Forelimb muscle (tissue), 1 donor: ENCODE data around the gene NHEJ1. TPM values are rescaled to one million over a fixed set of nuclear protein-coding genes. Genes with fewer than 3 reads are reported as not detected.

Experiments
- DNase-seq: peaks from one replicate; pipeline ENCODE4 v3.0.0-alpha.2; 2013; ENCODE audit warnings: low read depth
- polyA plus RNA-seq: library from polyadenylated mRNA; unstranded; fragments of 120-200 nt; gene quantifications from one replicate; pipeline ENCODE4 v1.2.1, GENCODE V29; 2013; ENCODE audit not compliant: insufficient read length

Gene NHEJ1
- polyA plus RNA-seq, 1 donor: 11.6 TPM

DNA sequence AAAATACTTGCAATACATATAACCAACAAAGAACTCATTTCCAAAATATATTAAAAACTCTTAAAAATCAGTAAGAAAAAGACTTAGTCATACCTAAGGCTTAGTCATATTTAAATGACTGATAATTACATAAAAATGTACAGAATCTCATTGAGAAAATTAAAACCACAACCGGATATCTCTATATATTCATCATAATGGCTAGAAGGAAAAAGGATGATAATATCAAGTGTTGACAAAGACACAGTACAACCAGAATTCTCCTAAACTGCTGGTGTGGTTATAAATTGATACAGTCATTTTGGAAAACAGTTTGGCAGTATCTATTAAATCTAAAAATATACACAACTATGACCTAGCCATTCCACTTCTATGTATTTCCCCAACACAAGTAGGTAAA lies 72.8 kb downstream of the NHEJ1 start:
- DNase-seq: no peak

DNA sequence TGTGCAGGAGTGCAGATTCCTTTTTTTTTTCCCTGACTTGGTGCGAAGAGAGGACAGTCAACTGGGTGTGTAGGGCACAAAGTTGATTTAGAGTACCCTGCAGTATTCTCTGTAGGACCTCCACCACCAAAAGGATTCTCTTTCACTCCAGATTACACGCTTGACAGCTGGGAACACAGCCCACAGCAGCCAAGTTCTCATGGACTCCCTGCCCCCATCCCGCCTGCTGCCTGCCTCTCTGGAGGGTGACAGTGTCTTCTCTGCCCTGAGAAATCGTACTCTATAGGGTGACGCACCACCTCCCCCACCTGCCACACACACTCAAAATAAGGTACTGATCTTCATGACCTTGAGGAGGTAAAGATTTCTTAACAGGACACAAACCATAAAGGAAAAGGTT lies 73.3 kb downstream of the NHEJ1 start:
- DNase-seq: no peak

DNA sequence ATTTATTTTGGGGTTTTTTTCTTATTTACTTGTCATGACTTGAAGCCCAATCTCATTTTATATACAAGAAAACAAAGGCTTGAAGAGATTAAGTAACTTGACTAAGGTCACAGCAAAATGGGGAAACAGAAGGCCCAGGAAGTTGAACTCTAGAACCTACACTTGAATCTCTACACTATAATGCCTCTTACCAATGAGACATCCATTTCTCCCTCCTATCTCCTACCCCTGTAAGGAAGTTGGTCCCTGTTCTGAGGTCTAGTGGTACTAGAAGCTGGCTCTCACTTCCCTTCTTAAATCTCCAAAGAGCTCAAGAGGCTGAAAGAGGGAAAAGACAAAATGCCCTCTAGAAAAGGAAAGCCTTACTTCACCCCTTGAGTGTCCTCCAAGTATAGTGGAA lies 74.4 kb downstream of the NHEJ1 start:
- no peak for DNase-seq

DNA sequence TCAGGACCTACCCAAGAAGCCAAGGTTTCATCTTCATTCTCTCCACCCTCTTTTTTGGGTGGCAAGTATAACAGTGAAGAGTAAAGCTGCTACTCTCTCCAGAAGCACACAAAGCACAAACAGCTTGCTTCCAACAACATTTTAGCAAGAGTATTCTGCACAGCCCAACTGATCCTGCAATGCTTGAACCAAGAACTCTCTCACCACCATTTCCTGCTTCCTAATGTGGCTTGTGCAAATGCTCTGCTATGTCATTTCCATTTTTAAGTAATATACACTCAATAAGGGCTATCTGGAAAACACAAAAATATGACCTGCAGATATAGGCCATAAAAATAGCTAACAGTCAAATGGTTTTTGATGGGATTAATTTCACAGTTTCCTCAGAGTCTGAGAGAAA lies 75.8 kb downstream of the NHEJ1 start:
- no peak for DNase-seq

DNA sequence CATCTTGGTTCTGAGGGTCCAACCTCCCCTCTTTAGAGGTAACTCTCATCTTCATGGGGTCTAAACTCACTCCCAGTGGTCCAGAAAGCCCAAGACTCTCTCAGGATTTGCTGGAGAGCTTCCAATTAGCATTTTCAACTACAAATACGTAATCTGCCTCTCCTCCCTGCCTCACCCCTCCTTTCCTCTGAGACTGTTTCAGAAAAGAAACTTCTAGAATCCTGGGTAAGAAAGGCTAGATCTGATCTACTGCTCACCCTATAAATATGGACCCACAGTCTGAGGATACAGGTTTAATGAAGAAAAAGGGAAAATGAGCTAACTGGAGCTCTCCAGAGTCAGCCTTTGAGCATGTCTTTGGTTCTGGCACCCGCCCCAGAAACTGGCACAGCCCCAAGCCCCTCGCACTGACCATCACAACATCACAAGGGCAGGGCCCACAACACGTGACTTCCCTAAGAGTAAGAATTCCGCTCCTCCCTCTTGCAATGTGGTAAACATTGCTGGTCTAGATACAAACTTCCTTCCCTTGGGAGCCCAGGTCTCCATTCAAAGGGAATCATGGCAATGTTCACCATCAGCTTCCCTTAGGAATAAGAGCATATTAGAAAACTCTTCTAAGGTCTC lies 78.2 kb downstream of the NHEJ1 start:
- DNase-seq: no peak

DNA sequence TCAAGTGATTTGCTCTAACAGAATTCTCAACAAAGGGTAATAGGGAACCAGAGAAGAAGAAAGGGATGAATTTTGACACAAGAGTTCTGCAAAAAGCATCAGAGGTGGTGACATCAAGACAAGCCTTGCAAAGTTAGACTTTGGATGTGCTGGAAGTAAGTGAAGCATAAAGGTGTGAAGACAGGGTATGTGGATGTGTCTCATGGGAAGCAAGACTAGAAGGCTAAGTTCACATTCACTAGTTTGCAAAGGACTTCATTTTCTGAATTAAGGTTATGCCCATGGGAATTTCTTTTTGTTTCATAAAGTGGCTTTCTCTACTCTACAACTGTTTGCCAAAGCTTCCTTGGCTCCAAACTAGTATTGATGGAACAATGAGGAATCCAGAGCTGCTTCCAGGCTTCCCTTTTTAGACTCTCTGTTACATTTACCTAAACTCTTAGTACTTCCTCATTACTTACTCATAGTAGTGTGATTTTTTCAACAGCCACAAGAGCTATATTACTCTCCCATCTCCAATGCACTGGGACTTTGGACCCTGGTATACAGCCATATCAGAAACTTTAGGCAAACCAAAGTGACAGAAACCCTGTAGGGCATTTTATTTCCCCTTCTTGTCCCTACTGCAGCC lies 78.8 kb downstream of the NHEJ1 start:
- DNase-seq: no peak

DNA sequence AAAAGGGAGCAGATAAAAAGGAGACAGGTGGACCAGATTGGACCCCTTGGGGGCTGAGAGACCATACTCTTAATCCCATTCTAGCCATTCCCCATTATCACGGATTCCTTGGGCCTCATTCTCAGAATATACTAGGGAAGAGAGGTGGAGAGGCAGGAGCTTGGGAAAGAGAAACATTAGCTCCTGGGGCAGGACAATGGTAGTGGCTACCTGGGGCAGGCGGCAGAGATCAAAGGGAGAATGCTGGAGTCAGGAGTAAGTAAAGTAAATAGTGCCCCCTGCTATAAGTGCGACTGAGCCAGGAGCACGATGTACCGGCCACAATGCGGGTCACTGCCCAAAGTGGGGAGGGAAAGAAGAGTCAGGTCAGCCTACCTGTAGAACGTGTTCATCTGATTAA lies 79.5 kb downstream of the NHEJ1 start:
- no peak for DNase-seq

DNA sequence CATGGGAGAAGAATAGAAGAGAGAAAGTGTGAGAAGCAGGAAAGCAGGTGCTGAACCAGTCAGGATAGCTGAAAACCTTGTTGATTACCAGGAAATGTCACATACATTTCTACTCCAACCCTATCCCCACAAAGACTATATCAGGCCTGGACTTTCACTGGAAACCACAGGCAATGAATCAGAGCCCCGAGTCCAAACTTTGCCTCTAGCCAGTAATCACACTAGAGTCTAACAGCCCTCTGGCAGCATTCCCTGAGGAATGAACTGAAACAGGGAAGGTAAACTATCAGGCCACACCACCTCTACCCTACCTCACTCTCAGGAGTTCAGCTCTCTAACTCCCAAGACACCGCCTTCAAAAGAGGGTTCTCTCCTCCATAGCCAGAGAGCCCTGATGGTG lies 81.2 kb downstream of the NHEJ1 start:
- no peak for DNase-seq

DNA sequence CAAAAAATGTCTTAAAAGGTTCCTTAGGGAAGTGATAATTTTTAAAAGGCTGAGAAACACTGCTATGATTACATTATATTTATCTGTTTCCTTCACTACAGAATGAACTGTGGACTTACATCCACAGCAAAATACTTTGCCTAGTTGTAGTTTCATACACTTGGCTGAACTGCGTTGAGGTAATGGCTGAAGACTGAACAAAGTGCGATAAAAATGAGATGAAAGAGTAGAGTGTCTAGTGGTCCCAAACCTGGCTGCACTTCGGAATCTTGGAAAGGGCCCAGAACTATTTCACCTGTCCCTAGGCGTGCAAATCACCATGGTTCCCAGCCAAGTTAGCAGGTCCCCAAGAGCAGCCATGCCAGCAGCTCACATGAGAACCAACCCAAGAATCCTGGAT lies 81.7 kb downstream of the NHEJ1 start:
- no peak for DNase-seq

DNA sequence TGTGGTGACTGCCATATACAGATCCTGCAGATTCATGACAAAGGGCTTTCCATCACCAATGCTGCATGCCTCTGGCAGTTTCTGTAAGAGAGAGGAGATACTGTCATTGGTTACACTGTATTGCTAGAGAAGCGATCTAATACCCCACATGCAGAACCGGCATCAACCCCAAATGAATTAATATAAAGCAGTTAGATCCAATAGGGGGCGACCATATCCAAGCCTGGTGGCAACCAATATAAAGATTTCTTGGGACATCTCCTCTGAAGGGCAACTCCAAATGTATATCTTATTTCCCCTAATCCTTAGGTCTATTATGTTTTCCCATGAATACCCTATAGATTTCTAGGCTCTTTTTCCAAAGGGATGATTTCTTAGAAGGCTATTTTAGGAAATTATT lies 82.5 kb downstream of the NHEJ1 start:
- DNase-seq: no peak

DNA sequence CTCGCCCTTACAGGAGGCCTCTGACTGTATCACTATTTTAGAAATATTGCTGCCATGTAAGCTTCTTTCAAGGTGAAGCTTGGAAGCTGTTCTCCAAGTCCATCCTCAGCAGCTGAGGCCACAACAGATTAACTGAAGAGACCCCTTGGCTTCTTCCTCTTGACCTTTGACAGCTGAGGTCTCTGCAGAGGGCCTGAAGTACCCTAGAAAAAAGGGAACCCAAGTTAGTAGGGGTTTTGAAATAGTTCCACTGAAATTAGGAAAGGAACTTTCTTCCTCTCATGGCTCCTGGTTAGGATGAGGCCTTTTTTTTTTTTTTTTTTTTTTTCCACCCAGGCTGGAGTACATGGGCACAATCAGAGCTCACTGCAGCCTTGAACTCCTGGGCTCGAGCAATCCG lies 84.4 kb downstream of the NHEJ1 start:
- DNase-seq: no peak

DNA sequence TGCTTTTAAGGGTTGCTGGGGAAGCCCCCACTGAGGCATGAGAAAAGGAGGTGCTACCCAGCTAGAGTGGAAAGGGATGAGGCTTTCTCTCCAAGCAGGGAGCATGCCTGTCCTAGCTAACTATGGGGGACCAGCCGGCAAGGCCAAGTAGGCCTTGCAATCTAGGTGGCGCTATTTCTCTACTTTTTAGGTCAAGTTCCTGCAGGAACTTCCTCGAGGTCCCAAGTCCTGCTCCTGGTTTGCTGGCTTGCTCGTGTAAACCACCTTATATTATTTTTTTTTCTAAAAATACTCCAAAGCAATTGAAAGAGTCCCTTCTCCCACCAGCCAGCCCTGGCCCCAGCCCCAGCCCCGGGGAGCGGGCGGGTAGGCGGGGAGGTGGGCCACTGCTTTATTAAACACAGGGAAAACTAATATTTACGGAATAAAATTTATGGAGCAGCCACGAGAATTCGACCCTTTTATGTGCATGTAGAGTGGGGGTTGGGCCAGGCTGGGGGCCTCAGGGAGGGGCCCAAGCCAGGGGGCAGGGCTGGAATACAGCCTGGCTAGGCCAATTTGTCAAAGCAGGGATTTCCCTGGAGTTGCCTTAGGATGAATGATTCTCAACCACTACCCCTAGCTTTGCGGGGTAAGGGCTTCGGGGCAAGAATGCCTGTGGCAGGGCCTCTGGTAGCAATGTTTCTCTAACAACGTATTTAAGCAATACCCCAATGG lies 87.0 kb downstream of the NHEJ1 start:
- no peak for DNase-seq

DNA sequence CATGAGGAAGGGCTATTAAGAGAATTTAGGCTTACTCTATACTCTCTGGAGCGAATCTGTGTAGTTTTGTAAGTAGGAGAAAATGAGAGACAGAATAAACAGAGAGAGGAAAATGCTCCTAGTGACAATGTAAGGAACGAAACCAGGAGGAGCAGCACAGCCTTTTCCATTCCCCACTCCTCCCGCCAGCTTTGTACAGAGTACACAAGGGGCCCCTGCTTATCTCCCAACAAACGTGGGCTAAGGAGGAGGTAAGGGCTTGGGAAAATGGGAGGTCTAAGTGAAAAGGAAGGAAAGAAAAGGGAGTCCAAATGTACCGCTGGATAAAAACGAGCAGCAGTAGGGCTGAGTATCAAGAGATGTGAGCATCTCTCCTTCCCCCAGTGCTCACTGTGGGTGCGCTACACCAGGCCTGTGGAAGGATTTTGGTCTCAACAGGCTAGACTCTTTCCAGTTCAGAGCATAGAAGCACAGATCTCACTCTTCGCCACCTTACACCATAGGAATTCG lies 87.8 kb downstream of the NHEJ1 start:
- DNase-seq: no peak

DNA sequence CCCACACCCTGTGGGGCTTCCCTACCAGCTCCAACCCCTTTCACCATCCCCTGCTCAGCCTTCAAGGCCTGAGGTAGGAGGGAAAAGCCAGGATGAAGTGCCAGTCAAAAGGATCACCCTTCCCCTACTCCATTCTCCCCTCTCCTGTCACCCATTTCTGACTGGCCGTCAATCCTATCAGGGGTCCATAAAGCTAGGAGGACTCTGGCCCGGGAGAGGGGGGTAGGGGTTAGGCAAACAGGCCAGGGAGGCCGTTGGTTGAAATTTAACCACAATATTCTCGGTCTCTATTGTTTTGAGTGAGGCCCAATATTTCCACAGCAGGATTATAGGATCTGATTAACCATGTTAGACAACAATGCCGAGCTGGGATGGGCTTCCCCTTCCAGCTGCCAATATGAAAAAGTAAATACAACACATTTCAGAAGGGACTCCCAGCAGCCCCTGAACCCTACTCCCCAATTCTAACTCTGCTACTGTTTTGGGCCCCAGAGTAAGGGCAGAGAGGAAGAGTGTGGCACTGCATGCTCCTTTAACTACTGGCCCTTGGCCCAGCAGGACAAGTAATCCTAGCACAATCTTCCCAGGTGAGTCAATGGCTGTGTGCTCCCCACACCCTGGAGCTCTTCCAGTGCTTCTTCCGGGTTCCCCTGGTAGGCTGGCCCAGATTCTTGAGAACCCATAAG lies 89.3 kb downstream of the NHEJ1 start:
- no peak for DNase-seq

DNA sequence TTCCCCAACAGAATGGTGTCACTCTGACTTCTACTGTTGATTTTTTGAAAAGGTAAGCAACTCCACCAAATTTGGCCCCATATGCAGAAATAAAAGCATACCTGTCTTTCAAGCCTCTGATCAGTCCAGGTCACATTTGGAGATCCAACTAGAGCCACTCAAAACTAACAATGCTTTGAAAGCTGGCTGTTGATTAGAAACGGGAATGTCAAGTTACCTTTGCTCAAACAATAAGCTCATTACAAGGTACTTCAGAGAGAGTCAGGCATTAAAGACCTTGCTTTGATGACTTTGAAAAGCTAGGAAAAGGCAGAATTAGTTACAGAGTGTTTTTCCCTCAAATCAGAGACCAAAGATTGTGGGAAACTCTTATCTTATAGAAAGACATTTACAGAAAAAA lies 95.1 kb downstream of the NHEJ1 start:
- DNase-seq: no peak

DNA sequence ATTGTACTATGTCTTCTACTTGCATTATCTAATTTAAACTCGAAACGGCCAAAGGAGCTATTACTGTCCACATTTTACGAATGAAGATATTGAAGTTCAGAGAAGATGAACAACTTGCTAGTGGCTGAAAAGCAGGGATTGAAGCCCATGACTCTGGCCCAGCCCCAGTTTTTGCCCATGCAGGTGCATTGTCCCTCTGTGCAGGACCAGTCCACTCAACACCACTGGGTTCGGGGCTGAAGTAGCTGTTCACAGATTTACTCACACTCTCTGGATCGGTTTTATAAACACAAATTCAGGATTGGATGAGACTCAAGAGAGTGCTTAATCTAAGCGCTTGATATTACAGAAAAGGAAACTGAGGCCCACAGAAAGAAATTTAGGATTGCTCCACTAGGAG lies 98.5 kb downstream of the NHEJ1 start:
- DNase-seq: no peak

DNA sequence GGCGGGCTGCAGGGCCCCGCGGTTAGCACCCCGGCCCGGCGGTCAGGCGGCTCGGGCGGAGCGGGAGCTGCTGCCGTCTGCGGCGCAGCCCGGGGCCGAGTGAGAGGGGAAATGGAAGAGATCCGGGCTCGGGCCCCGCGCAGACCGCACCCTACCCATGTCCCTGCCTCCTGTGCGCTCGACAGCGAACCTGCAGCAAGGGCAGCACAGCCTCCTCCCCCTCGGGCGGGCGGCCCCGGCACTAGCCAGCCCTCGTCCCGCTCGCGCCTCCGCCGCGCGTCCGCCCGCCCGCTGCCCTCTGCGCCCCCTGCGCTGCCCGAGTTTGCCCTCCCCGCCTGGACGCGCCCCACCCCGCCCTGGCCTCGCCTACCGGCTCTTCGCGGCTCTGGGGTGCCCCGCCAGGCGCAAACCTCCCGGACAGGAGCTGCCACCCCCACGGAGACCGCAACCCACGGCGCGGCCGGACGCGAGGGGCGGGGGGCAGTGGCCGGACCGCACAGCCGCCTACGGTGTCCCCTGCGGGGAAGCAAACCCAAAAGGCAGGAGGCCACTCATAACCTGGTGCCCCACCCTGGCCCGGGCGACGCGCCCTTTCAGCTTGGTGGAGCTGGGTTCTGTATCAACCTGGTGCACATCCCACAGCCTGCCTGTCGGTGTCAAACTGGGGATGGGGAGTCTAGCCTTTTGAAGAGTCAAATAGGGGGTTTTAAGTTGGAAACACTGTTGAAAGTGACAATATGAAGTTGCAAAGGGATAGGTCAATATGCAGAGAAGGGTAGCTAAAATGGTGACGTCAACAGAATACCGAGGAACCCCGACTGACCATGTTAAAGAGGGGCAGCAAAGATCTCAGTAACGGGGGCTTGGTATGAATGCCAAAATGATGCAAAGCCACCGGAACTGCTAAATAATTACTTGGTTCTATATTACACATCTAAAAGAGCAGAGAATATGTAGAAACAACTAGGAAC lies 99.5 kb downstream of the NHEJ1 start, which contains the start of gene IHH:
IHH (minus strand) TSS at position 101 of the 971 bp plus-strand sequence. CDS start 454 bp downstream, outside the sequence.
- DNase-seq: no peak

DNA sequence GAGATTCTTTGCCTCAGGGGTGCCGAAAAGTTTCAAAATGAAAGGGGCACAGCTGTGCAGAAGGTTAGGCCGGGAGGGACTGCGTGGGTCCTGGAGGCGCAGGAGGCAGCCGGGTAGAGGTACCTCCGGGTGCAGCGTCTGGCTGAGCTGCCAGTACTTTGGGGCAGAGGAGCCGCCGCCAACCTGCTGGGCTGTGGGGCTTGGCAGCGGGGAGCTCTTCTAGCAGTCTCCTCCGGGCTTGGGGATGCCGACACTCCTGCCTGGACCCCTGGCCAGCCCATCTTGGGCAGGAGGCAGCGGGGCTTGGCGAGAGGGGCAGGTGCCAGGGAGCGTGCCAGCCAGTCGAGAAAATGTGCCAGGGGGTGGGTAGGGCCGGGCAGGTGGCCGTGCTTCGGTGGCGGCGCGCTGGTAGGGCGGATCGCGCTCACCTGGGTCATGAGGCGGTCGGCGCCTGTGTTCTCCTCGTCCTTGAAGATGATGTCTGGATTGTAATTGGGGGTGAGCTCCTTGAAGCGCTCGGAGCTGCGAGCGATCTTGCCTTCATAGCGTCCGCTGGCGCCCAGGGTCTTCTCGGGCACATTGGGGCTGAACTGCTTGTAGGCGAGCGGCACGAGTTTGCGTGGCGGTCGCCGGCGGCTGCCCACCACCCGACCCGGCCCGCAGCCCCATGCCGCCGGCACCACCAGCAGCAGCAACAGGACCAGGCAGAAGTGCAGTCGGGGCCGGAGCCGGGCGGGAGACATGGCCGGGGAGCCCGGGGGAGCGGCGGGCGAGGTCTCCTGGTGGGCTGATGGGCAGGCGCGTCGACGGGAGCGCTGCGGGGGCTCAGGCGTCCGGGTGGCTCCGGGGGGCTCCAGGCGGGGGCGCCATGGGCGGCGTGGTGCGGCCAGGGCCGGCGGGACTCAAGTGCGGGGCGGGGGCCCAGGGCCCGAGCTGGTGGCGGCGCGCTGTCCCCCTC lies 100.6 kb downstream of the NHEJ1 start:
- DNase-seq: no peak

DNA sequence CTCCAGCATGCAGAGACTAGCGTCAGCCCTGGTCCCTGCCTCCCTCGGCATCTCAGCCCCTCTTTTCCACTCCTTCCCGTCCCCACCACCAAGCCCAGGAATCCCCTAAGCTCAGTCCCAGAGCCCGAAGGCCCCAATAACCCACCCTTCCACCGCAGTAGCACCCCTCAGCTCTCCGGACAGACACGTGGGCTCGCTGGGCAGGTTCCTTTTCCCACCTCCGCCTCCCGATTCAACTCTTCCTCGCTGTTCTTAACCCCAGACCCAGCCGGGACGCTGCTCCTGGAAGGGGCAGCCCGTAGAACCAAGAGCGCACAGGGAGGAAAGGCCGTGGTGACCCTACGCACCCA lies 101.3 kb downstream of the NHEJ1 start:
- DNase-seq: no peak
